ENCODE data around the gene BMP5. TPM values are rescaled to one million over a fixed set of nuclear protein-coding genes. Genes with fewer than 3 reads are reported as not detected.
A peak's percentile ranks its signal among the peaks of the same experiment; 100 is the strongest.

Gene BMP5
- total and polyA plus RNA-seq, 10 of the 15 experiments (the other 5 are each of a cell fraction or from before 2014, with no cell fraction given): not detected

- no peak for DNase-seq (ENCODE audit: low read depth, low spot score)
- in situ Hi-C loops (cut with MboI) (no loop called here), intact Hi-C loops (cut with micrococcal nuclease; ENCODE audit: unreplicated experiment) (no loop called here)
- Histone ChIP-seq H3K9me3 (replicated peaks; ENCODE audit: control insufficient read depth, insufficient read depth, low read length) (no peaks in the 10 kb centered on the region), H3K9ac (ENCODE audit: control insufficient read depth, insufficient read depth, low read length) (no peak overlapping the region), H4K20me1 (ENCODE audit: control insufficient read depth, insufficient read depth) (no peaks in the 10 kb centered on the region), H3K36me3 (ENCODE audit: control insufficient read depth in 2 of 2, insufficient read depth in 2 of 2, low read length in 1 of 2) (no peaks in the 10 kb centered on the region), H2AFZ (ENCODE audit: control insufficient read depth, low read depth, low read length) (no peak overlapping the region), H3K4me2 (ENCODE audit: control insufficient read depth, insufficient read depth) (no peak overlapping the region), H3K4me1 (ENCODE audit: control insufficient read depth, insufficient read depth, low read length) (no peaks in the 10 kb centered on the region), H3K79me2 (ENCODE audit: control insufficient read depth, insufficient read depth, low read length) (no peaks in the 10 kb centered on the region), H3K27ac (ENCODE audit: control insufficient read depth, insufficient read depth) (no peak overlapping the region), H3K4me3 (no peak overlapping the region), H3K27me3 (replicated peaks in 1 of 2; ENCODE audit: control insufficient read depth in 2 of 2, insufficient read depth in 2 of 2, low read length in 1 of 2) (no peaks in the 10 kb centered on the region)
- ChIA-PET RAD21 (ENCODE audit: unreplicated experiment) (no interaction called here), POLR2A (no interaction called here), CTCF (no interaction called here), SMC1A (ENCODE audit: uncharacterized antibody, unreplicated experiment) (no interaction called here)
- WGBS (ENCODE audit: insufficient coverage, insufficient replicate concordance, low lambda C conversion rate, missing lambda C conversion rate): 12% methylated on average over 2 of the region's 2 CpGs
- ATAC-seq: no peak
- no peak for FAIRE-seq
- TF ChIP-seq MYB (IDR thresholded peaks at IDR 0.05; ENCODE audit: borderline replicate concordance, low read depth, low read length) (no peak), E4F1 (IDR thresholded peaks at IDR 0.05; ENCODE audit: borderline replicate concordance, partially characterized antibody) (no peak)
- no TSS peak for BruUV-seq (replicated peaks)
Measured at GRCh38 chr6:55916188-55916587, 40.8 kb upstream of the BMP5 start.

- ChIA-PET CTCF (interaction anchor here (0.7 to 1.5 kb wide), 2 partner anchors 94 to 296 kb away, joined by 3 to 5 read pairs; no protein-coding TSS in a partner anchor), SMC1A (ENCODE audit: uncharacterized antibody, unreplicated experiment) (no interaction called here), RAD21 (ENCODE audit: unreplicated experiment) (no interaction called here), POLR2A (no interaction called here)
- no peak overlapping the region for H3K4me3 ChIP-seq
- no peaks in the 10 kb centered on the region for H3K36me3 ChIP-seq (ENCODE audit: control insufficient read depth in 2 of 2, insufficient read depth in 2 of 2, low read length in 1 of 2)
- 21% methylated on average over 3 of the region's 3 CpGs for WGBS (ENCODE audit: insufficient coverage, insufficient replicate concordance, low lambda C conversion rate, missing lambda C conversion rate)
- BruUV-seq (replicated peaks): no TSS peak
- H3K9ac ChIP-seq (ENCODE audit: control insufficient read depth, insufficient read depth, low read length): no peak overlapping the region
- peak; percentile 56 for ATAC-seq
- no peaks in the 10 kb centered on the region for H4K20me1 ChIP-seq (ENCODE audit: control insufficient read depth, insufficient read depth)
- H3K27ac ChIP-seq (ENCODE audit: control insufficient read depth, insufficient read depth): no peak overlapping the region
- H3K9me3 ChIP-seq (replicated peaks; ENCODE audit: control insufficient read depth, insufficient read depth, low read length): no peaks in the 10 kb centered on the region
- no peak for FAIRE-seq
- H3K27me3 ChIP-seq (replicated peaks in 1 of 2; ENCODE audit: control insufficient read depth in 2 of 2, insufficient read depth in 2 of 2, low read length in 1 of 2): no peaks in the 10 kb centered on the region
- intact Hi-C loops (cut with micrococcal nuclease; ENCODE audit: unreplicated experiment): no loop called here
- H2AFZ ChIP-seq (ENCODE audit: control insufficient read depth, low read depth, low read length): no peak overlapping the region
- H3K4me2 ChIP-seq (ENCODE audit: control insufficient read depth, insufficient read depth): no peak overlapping the region
- no peaks in the 10 kb centered on the region for H3K4me1 ChIP-seq (ENCODE audit: control insufficient read depth, insufficient read depth, low read length)
- H3K79me2 ChIP-seq (ENCODE audit: control insufficient read depth, insufficient read depth, low read length): no peaks in the 10 kb centered on the region
- no peak for DNase-seq (ENCODE audit: low read depth, low spot score)
- in situ Hi-C loops (cut with MboI): no loop called here
- TF ChIP-seq NFYA (IDR thresholded peaks at IDR 0.05; ENCODE audit: borderline replicate concordance, low read depth, low read length): no peak
- TF ChIP-seq CHD4 (IDR thresholded peaks at IDR 0.05): no peak
- no peak for TF ChIP-seq NBN (IDR thresholded peaks at IDR 0.05)
- TF ChIP-seq HDAC6 (IDR thresholded peaks at IDR 0.05; ENCODE audit: unreplicated experiment): no peak
- no peak for TF ChIP-seq CBX5 (IDR thresholded peaks at IDR 0.05; ENCODE audit: low read depth)
- TF ChIP-seq CHD1 (IDR thresholded peaks at IDR 0.05; ENCODE audit: low read depth, low read length): no peak
- TF ChIP-seq MEF2B (IDR thresholded peaks at IDR 0.05; ENCODE audit: partially characterized antibody, poor library complexity, severe bottlenecking): no peak
- TF ChIP-seq CREB1 (IDR thresholded peaks at IDR 0.05; ENCODE audit: low read depth): no peak
- TF ChIP-seq ZNF217 (IDR thresholded peaks at IDR 0.05): no peak
- TF ChIP-seq EED (IDR thresholded peaks at IDR 0.05; ENCODE audit: low read depth): no peak
- TF ChIP-seq SMAD5 (IDR thresholded peaks at IDR 0.05; ENCODE audit: low read depth): no peak
- no peak for TF ChIP-seq NKRF (conservative IDR thresholded peaks at IDR 0.05)
Measured at GRCh38 chr6:55913228-55914195, 38.1 kb upstream of the BMP5 start.

All from GM12878 (cell line).